Activated naive CD4-positive, alpha-beta T cell treated with anti-CD3 and anti-CD28 coated beads, Interleukin-2, amount 50 U/mL, for 24 hours (primary cell): Measurements from ENCODE around the gene ST3GAL2.
"Not testable (repeated sequence)": the region's sequence is repeated elsewhere in the genome, so short reads cannot be mapped to it uniquely, and the experiment has no call there.

Experiments used
- H3K27ac Mint-ChIP-seq: one replicate; pipeline ENCODE4 v1.8.0; 2021; ENCODE audit warnings: mild to moderate bottlenecking, mixed read lengths
- H3K27me3 Mint-ChIP-seq: one replicate; pipeline ENCODE4 v1.8.0; 2021; ENCODE audit warnings: mixed read lengths
- H3K36me3 Mint-ChIP-seq: one replicate; pipeline ENCODE4 v1.8.0; 2021; ENCODE audit warnings: mixed read lengths
- H3K4me1 Mint-ChIP-seq: one replicate; pipeline ENCODE4 v1.8.0; 2021; ENCODE audit warnings: mixed read lengths
- H3K4me3 Mint-ChIP-seq: one replicate; pipeline ENCODE4 v1.8.0; 2021; ENCODE audit warnings: mild to moderate bottlenecking, mixed read lengths
- H3K9me3 Mint-ChIP-seq: one replicate; pipeline ENCODE4 v1.8.0; 2021; ENCODE audit warnings: mixed read lengths

ST3GAL2 gene

DNA sequence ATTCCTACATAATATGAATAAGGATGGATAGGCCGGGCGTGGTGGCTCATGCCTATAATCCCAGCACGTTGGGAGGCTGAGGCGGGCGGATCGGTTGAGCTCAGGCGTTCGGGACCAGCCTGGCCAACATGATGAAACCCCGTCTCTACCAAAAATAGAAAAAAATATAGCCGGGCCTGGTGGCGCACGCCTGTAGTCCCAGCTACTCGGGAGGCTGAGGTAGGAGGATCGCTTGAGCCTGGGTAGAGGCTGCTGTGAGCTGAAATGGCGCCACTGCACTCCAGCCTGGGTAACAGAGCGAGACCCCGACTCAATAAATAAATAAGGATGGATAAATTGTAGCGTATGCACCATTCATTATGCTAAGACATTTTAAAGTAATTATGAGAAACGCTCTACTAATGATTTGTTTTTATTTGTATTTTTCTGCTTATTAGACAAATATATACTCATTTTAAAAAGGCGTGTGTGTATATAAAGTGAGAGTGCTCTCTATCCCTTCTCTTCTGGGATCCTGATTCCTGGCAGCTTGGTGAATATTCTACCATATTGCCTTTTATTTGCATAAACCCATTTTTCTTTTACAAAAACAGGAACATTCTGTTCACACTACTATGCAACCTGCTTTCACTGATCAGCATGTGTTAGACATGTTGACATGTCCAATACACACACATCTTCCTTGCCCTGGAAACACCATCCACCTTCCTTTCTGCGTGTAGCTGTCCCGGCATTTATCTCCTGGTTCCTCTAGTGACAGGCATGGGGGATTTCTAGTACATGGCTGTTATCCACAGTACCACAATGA lies 65.8 kb downstream of the ST3GAL2 start:
- H3K27me3 Mint-ChIP-seq = no peaks in the 10 kb centered on the region
- no peaks in the 10 kb centered on the region for H3K9me3 Mint-ChIP-seq
- H3K36me3 Mint-ChIP-seq = peaks cover 13% of the 10 kb centered on the region
- H3K27ac Mint-ChIP-seq = peak overlapping the region; percentile 17
- H3K4me3 Mint-ChIP-seq = no peak overlapping the region
- peaks cover 10% of the 10 kb centered on the region for H3K4me1 Mint-ChIP-seq

DNA sequence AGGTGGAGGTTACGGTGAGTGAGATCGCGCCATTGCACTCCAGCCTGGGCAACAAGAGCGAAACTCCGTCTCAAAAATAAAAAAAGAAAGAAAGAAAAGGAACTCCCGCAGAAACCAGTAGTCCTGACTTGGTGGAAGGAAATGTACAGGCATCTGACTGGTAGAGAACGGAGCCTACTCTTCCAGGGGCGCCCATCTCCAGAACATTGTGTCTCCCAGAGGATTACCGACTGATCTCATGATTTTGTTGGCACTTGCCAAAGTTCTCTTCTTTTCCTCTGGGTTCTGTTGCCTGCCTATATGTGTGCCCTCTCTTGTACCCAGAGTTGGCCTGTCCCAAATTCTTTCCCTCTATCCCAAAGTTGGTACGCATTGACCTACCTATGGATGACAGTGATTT lies 68.0 kb downstream of the ST3GAL2 start:
- Mint-ChIP-seq H3K9me3 (no peaks in the 10 kb centered on the region), H3K4me1 (peaks cover 5% of the 10 kb centered on the region), H3K4me3 (no peak overlapping the region), H3K27me3 (no peaks in the 10 kb centered on the region), H3K27ac (no peak overlapping the region), H3K36me3 (peaks cover 11% of the 10 kb centered on the region)

DNA sequence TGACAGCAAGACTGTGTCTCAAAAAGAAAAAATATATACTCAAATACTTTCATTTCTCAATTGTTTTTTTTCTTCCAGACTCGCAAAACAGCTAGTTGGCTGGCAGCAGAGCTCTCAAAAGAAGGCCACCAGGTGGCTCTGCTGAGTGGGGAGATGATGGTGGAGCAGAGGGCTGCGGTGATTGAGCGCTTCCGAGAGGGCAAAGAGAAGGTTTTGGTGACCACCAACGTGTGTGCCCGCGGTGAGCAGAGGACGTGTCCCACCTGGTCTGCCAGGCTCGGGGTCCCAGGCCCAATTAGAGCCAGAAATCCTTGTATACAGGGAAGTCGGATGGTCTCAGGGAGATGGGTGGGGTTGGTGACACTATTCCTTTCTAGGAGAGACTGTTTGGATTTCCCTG lies 68.8 kb downstream of the ST3GAL2 start:
- not testable (repeated sequence) for H3K4me1 Mint-ChIP-seq, H3K27ac Mint-ChIP-seq, H3K27me3 Mint-ChIP-seq, H3K9me3 Mint-ChIP-seq
- peaks cover 11% of the 10 kb centered on the region for H3K36me3 Mint-ChIP-seq
- H3K4me3 Mint-ChIP-seq = peak overlapping the region; percentile 3

DNA sequence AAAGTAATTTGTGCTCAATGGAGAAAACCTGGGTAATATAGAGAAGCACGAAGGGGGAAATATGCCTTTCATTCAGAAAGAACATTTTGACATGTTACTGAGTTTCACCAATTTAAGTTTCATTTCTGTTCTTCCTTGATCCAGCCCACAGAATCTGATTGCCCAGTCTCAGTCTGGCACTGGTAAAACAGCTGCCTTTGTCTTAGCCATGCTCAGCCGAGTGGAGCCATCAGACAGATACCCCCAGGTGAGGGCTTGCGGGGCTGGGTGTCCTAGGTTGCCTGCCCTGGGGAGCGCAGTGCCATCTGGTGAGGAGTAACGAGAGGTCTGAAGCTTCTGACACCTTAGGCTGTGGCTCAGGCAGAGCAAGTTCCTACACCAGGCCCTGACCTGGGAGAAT lies 74.5 kb downstream of the ST3GAL2 start:
- H3K4me1 Mint-ChIP-seq = no peaks in the 10 kb centered on the region
- H3K9me3 Mint-ChIP-seq = no peaks in the 10 kb centered on the region
- H3K4me3 Mint-ChIP-seq = no peak overlapping the region
- no peaks in the 10 kb centered on the region for H3K27me3 Mint-ChIP-seq
- H3K36me3 Mint-ChIP-seq = peaks cover 2% of the 10 kb centered on the region
- no peak overlapping the region for H3K27ac Mint-ChIP-seq

DNA sequence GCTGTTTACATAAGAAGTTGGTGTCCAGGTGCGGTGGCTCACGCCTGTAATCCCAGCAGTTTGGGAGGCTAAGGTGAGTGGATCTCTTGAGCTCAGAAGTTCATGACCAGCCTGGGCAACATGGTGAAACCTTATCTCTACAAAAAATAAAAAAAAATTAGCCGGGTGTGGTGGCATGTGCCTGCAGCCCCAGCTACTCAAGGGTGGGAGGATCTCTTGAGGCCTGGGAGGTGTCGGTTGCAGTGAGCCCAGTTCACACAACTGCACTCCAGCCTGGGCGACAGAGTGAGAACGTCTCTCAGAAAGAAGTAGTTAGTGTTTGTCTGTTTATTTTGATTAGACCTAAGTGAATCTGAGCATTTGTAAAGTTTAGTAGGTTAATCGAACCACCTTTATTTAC lies 79.3 kb downstream of the ST3GAL2 start:
- H3K27ac Mint-ChIP-seq = no peak overlapping the region
- no peak overlapping the region for H3K4me3 Mint-ChIP-seq
- no peaks in the 10 kb centered on the region for H3K4me1 Mint-ChIP-seq
- no peaks in the 10 kb centered on the region for H3K27me3 Mint-ChIP-seq
- peaks cover 9% of the 10 kb centered on the region for H3K36me3 Mint-ChIP-seq
- no peaks in the 10 kb centered on the region for H3K9me3 Mint-ChIP-seq

DNA sequence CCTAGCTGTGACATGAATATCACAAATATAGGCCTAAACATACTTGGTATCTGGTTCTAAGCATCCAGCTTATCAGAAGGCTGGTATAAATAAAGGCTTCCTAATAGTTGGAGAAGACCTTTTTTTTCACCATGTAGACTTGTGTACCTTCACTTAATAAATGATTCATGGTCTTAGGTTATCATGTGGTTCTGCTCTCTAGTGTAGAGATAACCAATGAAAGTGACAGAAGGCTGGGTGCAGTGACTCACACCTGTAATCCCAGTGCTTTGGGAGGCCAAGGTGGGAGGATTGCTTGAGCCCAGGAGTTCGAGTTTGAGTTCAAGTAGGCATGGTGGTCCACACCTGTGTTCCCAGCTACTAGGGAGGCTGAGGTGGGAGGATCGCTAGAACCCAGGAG lies 89.1 kb downstream of the ST3GAL2 start:
- H3K4me1 Mint-ChIP-seq = peaks cover 33% of the 10 kb centered on the region
- no peaks in the 10 kb centered on the region for H3K9me3 Mint-ChIP-seq
- H3K36me3 Mint-ChIP-seq = peaks cover 7% of the 10 kb centered on the region
- peak overlapping the region; percentile 49 for H3K4me3 Mint-ChIP-seq
- no peak overlapping the region for H3K27ac Mint-ChIP-seq
- no peaks in the 10 kb centered on the region for H3K27me3 Mint-ChIP-seq

DNA sequence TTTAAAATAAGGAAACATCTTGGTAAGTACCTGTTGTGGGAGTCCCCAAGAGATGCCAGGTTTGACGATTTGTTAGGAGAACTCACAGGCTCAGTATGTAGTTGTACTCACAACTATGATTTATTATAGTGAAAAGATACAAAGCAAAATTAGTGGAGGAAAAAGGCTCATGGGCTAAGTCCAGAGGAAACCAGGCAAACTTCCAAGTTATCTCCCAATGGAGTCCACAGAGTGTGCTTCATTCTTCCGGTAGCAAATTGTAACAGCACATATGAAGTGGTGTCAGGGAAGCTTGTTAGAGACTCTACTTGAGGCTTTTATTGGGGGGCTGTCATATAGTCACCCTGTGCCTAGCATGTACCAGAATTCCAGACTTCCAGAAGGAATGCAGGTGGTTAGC lies 89.9 kb downstream of the ST3GAL2 start:
- Mint-ChIP-seq H3K4me3 (peak overlapping the region; percentile 4), H3K9me3 (no peaks in the 10 kb centered on the region), H3K36me3 (peaks cover 7% of the 10 kb centered on the region), H3K27me3 (no peaks in the 10 kb centered on the region), H3K27ac (peak overlapping the region; percentile 8), H3K4me1 (peaks cover 33% of the 10 kb centered on the region)

DNA sequence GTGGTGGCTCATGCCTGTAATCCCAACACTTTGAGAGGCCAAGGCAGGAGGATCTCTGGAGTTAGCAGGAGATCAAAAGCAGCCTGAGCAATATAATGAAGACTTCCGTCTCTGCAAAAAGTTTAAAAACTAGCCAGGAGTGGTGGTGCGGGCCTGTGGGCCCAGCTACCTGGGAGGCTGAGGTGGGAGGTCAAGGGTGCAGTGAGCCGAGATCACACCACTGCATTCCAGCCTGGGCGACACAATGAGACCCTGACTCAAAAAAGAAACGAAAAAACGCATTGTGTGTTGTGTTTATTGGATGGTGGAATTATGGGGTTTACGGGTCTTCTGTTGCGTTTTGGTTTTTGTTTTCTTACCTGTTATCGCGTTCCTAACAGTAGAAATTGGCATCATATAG lies 93.1 kb downstream of the ST3GAL2 start:
- Mint-ChIP-seq H3K27me3 (no peaks in the 10 kb centered on the region), H3K36me3 (peaks cover 5% of the 10 kb centered on the region), H3K4me1 (peaks cover 29% of the 10 kb centered on the region), H3K4me3 (peak overlapping the region; percentile 96), H3K27ac (peak overlapping the region; percentile 89), H3K9me3 (no peaks in the 10 kb centered on the region)

DNA sequence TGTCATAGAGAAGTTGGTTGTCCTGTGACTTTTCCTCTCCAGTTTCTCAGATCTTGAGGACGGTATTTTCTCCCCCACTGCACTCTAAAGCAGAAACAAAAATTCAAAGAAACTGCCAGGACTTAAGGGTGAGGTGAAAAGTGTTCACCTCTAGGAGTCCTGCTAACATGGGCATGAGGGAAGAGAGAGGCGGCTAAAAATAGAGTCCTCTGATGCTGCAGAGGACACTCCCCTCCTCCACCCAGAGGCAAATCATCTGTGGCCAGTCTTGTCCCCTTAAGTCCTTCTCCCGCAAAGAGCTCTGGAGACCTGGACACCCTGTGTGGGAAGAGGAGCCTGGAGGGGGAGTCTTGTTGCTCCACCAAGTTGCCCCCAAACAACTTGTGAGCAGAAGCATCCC lies 96.9 kb downstream of the ST3GAL2 start:
- Mint-ChIP-seq H3K4me3 (no peak overlapping the region), H3K27me3 (no peaks in the 10 kb centered on the region), H3K36me3 (no peaks in the 10 kb centered on the region), H3K27ac (no peak overlapping the region), H3K4me1 (peaks cover 7% of the 10 kb centered on the region), H3K9me3 (no peaks in the 10 kb centered on the region)

DNA sequence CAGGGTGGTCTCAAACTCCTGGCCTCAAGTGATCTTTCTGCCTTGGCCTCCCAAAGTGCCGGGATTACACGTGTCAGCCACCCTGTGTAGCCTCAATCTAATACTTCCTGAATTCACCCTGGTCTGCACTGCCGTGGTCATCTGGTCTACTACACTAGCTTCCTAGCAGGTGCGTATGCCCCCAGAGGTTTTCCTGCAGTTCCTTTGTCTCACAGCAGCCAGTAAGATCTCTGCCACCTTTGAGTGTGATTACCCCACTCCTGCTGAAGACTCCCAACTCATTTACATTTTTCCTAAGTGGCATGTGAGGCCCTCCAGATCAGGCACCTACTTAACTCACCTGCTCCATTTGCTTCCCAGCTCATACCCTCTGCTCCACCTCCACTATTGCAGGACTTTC lies 97.3 kb downstream of the ST3GAL2 start:
- H3K27me3 Mint-ChIP-seq = no peaks in the 10 kb centered on the region
- H3K4me3 Mint-ChIP-seq = no peak overlapping the region
- peaks cover 7% of the 10 kb centered on the region for H3K4me1 Mint-ChIP-seq
- H3K9me3 Mint-ChIP-seq = no peaks in the 10 kb centered on the region
- H3K27ac Mint-ChIP-seq = no peak overlapping the region
- H3K36me3 Mint-ChIP-seq = no peaks in the 10 kb centered on the region

DNA sequence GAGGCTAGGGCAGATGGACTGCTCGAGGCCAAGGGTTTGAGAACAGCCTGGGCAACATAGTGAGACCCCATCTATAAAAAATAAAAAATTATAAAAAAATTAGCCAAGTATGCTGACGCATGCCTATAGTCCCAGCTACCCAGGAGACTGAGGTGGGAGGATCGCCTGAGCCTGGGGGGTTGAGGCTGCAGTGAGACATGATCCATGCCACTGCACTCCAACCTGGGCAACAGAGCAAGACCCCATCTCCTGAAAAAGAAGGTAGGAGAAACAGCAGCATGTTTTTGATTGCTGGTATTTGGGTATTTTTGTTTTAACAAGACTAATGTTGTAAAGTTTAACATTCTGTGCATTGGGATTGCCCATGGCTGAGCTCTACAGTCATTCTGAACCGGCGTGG lies 101.1 kb downstream of the ST3GAL2 start:
- no peak overlapping the region for H3K4me3 Mint-ChIP-seq
- no peaks in the 10 kb centered on the region for H3K4me1 Mint-ChIP-seq
- H3K9me3 Mint-ChIP-seq = no peaks in the 10 kb centered on the region
- no peak overlapping the region for H3K27ac Mint-ChIP-seq
- H3K36me3 Mint-ChIP-seq = peaks cover 5% of the 10 kb centered on the region
- no peaks in the 10 kb centered on the region for H3K27me3 Mint-ChIP-seq

DNA sequence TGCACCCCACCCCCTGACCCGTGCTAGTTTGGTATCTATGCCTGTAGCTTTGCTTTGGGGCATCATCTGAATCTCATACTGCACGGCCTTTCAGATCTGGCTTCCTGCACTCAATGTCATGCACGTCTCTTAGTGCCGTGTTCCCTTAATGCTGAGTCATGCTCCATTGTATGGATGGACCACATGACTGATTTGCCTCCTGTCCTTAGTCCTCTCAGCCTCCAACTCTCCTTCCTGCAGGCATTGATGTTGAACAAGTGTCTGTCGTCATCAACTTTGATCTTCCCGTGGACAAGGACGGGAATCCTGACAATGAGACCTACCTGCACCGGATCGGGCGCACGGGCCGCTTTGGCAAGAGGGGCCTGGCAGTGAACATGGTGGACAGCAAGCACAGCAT lies 106.2 kb downstream of the ST3GAL2 start:
- H3K4me1 Mint-ChIP-seq, H3K27me3 Mint-ChIP-seq, H3K36me3 Mint-ChIP-seq, H3K4me3 Mint-ChIP-seq, H3K9me3 Mint-ChIP-seq: not testable (repeated sequence)
- peak overlapping the region; percentile 89 for H3K27ac Mint-ChIP-seq

DNA sequence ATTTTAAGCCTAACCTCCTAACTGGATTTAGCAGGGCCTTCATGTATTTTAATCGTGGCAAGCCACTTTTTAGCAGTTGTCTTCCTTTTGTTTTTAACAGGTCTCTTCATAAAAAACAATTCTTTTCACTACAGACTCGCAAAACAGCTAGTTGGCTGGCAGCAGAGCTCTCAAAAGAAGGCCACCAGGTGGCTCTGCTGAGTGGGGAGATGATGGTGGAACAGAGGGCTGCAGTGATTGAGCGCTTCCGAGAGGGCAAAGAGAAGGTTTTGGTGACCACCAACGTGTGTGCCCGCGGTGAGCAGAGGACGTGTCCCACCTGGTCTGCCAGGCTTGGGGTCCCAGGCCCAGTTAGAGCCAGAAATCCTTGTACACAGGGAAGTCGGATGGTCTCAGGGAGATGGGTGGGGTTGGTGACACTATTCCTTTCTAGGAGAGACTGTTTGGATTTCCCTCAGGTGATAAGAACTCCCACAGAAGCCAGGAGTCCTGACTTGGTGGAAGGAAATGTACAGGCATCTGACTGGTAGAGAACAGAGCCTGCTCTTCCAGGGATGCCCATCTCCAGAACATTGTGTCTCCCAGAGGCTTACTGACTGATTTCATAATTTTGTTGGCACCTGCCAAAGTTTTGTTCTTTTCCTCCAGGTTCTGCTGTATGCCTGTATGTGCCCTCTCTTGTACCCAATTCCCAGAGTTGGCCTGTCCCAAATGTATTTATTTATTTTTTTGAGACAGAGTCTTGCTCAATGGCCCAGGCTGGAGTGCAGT lies 107.1 kb downstream of the ST3GAL2 start:
- H3K36me3 Mint-ChIP-seq = peaks cover 8% of the 10 kb centered on the region
- no peak overlapping the region for H3K27ac Mint-ChIP-seq
- H3K27me3 Mint-ChIP-seq = no peaks in the 10 kb centered on the region
- no peaks in the 10 kb centered on the region for H3K9me3 Mint-ChIP-seq
- H3K4me1 Mint-ChIP-seq = no peaks in the 10 kb centered on the region
- H3K4me3 Mint-ChIP-seq = no peak overlapping the region

DNA sequence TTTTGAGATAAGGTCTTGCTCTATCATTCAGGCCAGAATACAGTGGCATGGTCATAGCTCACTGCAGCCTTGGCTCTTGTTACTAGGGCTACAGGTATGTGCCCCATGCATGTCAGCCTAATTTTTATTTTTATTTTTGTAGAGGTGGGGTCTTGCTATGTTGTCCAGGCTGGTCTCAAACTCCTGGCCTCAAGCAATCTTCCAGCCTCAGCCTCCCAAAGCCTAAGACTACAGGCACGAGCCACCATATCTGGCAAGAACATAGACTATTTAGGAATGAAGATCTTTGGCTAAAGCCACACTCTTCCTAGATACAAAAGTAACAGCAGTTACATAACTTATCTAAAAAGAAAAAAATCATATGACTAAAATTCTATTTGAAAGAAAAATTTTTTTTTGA lies 107.8 kb downstream of the ST3GAL2 start:
- Mint-ChIP-seq H3K4me3 (no peak overlapping the region), H3K36me3 (peaks cover 8% of the 10 kb centered on the region), H3K27me3 (no peaks in the 10 kb centered on the region), H3K27ac (no peak overlapping the region), H3K9me3 (no peaks in the 10 kb centered on the region), H3K4me1 (no peaks in the 10 kb centered on the region)
